ENCODE measurements around the gene BMP6. TPM values are rescaled to one million over a fixed set of nuclear protein-coding genes. Genes with fewer than 3 reads are reported as not detected.

The BMP6 gene
- total RNA-seq, 4 donors from 2014 or later = 1.4 to 16.1 (median 6.0) TPM

DNA sequence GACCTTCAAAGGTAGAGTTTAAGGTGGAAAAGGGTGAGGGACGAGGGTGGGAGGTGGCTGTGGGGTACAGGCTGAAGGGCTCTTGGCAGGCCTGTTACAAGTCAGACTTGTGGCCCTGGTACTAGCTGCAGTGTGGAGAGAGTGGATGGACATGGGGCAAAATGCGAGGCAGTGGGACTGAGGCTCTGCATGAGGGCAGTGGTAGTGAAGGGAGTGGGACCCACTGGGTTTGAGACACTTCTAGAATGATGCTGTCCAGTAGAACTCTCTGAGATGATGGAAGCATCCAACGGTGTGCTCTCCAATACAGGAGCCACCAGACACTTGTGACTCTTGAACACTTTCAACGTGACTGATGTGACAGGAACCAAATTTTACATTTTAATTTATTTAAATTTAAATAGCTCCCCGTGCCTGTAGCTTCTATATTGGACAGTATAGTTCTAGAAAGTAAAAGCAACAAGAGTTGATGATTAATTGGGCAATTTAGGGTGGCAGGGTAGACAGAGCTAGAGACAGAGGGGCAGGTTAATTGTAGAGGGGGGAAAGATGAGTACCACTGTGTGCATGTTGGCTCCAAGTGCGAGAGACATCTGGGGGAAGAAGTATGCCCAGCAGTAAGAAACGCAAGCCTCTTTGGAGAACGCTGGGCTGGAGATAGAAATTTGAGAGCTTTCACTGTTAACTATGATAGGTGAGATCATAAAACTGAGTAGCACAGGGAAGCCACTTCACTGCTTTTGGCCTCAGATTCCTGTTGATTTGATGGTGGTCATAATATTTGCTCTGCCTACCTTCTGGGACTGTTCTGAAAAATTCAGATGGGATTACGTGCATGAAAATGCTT lies 107.2 kb downstream of the BMP6 start:
- Histone ChIP-seq H3K27me3 (no peaks in the 10 kb centered on the region), H3K27ac (no peak overlapping the region), H3K4me1 (no peaks in the 10 kb centered on the region), H3K36me3 (no peaks in the 10 kb centered on the region), H3K9me3 (no peaks in the 10 kb centered on the region), H3K4me3 (no peak overlapping the region)
- TF ChIP-seq POLR2A (IDR thresholded peaks at IDR 0.05) (no peak), POLR2AphosphoS5 (IDR thresholded peaks at IDR 0.05) (no peak), EP300 (IDR thresholded peaks at IDR 0.05) (no peak)
- TF ChIP-seq, protein P1, sequence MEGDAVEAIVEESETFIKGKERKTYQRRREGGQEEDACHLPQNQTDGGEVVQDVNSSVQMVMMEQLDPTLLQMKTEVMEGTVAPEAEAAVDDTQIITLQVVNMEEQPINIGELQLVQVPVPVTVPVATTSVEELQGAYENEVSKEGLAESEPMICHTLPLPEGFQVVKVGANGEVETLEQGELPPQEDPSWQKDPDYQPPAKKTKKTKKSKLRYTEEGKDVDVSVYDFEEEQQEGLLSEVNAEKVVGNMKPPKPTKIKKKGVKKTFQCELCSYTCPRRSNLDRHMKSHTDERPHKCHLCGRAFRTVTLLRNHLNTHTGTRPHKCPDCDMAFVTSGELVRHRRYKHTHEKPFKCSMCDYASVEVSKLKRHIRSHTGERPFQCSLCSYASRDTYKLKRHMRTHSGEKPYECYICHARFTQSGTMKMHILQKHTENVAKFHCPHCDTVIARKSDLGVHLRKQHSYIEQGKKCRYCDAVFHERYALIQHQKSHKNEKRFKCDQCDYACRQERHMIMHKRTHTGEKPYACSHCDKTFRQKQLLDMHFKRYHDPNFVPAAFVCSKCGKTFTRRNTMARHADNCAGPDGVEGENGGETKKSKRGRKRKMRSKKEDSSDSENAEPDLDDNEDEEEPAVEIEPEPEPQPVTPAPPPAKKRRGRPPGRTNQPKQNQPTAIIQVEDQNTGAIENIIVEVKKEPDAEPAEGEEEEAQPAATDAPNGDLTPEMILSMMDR (IDR thresholded peaks at IDR 0.05) = no peak
- 66 to 73% methylated on average over 7 to 9 of the region's 9 CpGs for WGBS, 2 donors (ENCODE audit: low coverage in 1 of 2)
- no peak for ATAC-seq

DNA sequence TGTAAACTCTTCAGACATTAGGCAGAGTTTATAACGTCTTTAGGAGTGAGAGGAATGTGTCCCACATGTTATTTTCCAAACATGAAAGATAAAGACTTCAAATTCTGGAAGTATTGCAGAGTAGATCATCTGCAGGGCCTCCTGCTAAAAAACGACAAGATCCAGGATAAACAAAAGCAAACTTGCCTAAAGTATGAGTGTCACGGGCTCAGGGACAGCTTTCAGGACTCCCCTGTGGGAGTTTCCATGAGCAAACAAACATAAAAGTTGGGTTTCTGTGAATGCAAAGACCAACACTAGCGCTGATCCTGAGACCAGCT lies 107.8 kb downstream of the BMP6 start:
- 25 to 31% methylated on average over 4 of the region's 4 CpGs for WGBS, 2 donors (ENCODE audit: low coverage in 1 of 2)
- H3K4me3 ChIP-seq = no peak overlapping the region
- H3K36me3 ChIP-seq = no peaks in the 10 kb centered on the region
- H3K4me1 ChIP-seq = no peaks in the 10 kb centered on the region
- no peak overlapping the region for H3K27ac ChIP-seq
- no peaks in the 10 kb centered on the region for H3K9me3 ChIP-seq
- ATAC-seq = no peak
- no peaks in the 10 kb centered on the region for H3K27me3 ChIP-seq
- TF ChIP-seq POLR2AphosphoS5 (IDR thresholded peaks at IDR 0.05) (no peak), POLR2A (IDR thresholded peaks at IDR 0.05) (no peak), EP300 (IDR thresholded peaks at IDR 0.05) (no peak)
- TF ChIP-seq, protein P1 (IDR thresholded peaks at IDR 0.05) = no peak

DNA sequence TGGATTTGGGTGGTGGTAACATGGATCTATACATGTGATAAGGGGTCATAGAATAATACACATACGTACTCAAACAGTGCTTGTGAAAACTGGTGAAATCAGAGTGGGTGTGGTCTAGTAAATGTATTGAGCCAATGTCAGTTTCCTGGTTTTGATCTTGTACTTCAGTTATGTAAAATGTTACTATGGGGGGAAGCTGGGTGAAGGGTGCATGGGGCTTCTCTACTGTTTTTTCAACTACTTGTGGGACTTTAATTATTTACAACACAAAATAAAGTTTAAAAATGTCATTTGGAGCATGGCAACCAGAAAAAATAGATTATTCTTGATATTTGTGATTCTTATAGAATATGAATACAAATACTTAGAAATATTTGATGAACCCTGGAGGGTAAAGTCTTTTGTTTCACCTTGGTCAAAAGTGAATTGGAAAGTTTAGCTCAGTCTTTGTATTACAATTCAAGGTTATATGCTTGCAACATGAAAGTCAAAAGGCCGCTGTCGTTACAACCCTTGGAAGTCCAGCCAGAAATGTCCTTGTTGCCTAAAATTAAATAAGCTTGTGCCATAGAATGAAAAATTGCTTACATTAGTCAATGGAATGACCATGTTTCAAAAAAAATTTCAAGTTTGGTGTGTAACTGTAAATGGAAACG lies 110.6 kb downstream of the BMP6 start:
- TF ChIP-seq EP300 (IDR thresholded peaks at IDR 0.05) (no peak), POLR2A (IDR thresholded peaks at IDR 0.05) (no peak), POLR2AphosphoS5 (IDR thresholded peaks at IDR 0.05) (no peak)
- TF ChIP-seq, protein P1 (IDR thresholded peaks at IDR 0.05) = no peak
- no peak overlapping the region for H3K4me3 ChIP-seq
- no peaks in the 10 kb centered on the region for H3K27me3 ChIP-seq
- no peaks in the 10 kb centered on the region for H3K9me3 ChIP-seq
- H3K36me3 ChIP-seq = no peaks in the 10 kb centered on the region
- no peak overlapping the region for H3K27ac ChIP-seq
- ATAC-seq = no peak
- 84 to 88% methylated on average over 4 of the region's 4 CpGs for WGBS, 2 donors (ENCODE audit: low coverage in 1 of 2)
- H3K4me1 ChIP-seq = no peaks in the 10 kb centered on the region

DNA sequence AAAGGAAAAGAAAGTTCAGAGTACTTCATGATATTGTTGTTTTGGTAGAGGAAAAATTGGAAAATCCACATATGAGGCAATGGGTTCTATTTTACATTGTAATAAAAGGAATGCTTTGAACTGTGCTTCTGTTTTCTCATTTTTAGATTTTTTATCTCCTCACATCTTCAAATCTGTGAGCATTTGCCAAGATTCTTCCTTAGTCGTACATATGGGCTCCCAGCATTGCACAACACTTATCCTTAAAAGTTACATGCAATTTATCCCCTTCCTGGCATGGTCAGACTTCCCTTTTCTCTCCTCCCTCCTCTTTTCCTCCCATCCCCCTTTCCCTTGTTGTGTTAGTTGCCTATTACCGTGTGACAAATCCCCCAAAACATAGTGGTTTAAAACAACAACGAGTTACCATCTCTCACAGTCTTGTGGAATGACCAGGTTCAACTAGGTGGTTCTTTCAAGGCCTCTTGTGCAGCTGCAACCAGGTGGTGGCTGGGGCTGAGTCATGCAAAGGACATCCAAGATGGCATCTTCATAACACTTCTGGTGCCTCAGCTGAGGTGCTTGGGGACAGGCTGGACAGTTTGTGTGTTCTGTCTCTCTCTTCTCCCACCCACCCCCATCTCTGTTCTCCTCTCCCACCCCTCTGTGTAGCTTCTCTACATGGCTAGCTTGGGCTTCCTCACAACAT lies 116.0 kb downstream of the BMP6 start:
- TF ChIP-seq, protein P1 (IDR thresholded peaks at IDR 0.05) = no peak
- TF ChIP-seq POLR2A (IDR thresholded peaks at IDR 0.05) (no peak), EP300 (IDR thresholded peaks at IDR 0.05) (no peak), POLR2AphosphoS5 (IDR thresholded peaks at IDR 0.05) (no peak)
- H3K4me3 ChIP-seq = no peak overlapping the region
- peaks cover 0 to 5% (median 0%) of the 10 kb centered on the region in 3 donors for H3K9me3 ChIP-seq
- 80 to 82% methylated on average over 3 of the region's 3 CpGs for WGBS, 2 donors (ENCODE audit: low coverage in 1 of 2)
- no peaks in the 10 kb centered on the region for H3K36me3 ChIP-seq
- no peaks in the 10 kb centered on the region for H3K27me3 ChIP-seq
- no peak overlapping the region for H3K27ac ChIP-seq
- H3K4me1 ChIP-seq = no peaks in the 10 kb centered on the region
- ATAC-seq = no peak
